HG03175 (cell line): ENCODE results near the gene ELP1.
"Not testable (repeated sequence)": the region's sequence is repeated elsewhere in the genome, so short reads cannot be mapped to it uniquely, and the experiment has no call there.

Experiments
- ATAC-seq: cut with Tn5 transposase; IDR thresholded peaks from one replicate; pipeline ENCODE4 v1.9.1; 2021; ENCODE audit warnings: mild to moderate bottlenecking, moderate library complexity; ENCODE audit not compliant: unreplicated experiment

ELP1 gene

DNA sequence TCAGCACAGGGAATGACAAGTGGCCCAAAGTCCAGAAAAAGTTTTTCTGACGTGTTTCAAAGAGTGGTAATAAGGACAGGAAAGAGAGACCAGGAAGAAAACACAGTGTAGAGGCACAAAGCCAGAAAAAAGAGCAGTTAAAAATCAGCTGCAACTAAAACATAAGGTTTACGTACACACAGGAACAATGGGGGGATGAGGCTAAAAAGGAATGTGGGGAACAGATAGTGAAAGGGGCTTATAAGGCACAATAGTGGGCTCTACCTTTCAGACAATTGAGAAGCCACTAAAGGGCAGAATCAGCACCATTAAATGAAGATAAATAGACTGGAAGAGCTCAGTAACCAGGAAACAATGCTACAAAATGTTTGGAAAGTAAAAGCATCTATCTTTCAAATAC is 5.5 kb downstream of the ELP1 start:
- ATAC-seq = no peak

DNA sequence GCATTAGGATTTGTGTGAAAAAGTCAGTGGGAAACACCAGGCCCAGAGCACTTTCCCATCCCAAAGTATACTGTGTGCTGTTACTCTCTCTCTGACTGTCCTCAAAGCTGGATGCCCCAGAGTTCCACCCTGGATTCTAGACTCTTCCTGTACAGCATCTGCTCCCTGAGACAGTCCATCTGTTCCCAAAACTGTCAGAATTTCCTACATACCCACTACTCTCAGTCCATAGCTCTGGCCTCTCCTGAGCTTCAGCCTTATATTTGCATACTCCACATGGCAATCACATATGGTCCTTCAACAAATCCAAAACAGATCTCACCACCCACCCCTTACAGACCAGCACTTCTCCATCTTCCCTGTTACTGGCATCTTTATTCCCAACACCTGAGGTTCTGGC is 9.5 kb downstream of the ELP1 start:
- ATAC-seq = no peak

DNA sequence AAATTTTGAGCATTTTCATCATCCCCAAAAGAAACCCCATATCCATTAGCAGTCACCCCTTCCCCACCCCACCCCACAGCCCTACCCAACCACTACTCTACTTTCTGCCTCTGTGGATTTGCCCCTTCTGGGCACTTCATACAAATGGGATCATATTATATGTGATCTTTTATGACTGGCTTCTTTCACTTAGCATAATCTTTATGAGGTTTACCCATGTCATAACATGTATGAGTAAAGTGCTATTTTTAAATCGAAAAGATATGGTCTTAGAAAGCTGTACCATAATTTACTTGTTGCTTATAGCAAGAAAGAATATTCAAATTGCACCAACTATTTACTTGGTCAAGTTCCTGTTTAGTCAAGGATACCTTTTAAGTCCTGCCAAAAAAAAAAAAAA is 12.7 kb downstream of the ELP1 start:
- ATAC-seq = no peak

DNA sequence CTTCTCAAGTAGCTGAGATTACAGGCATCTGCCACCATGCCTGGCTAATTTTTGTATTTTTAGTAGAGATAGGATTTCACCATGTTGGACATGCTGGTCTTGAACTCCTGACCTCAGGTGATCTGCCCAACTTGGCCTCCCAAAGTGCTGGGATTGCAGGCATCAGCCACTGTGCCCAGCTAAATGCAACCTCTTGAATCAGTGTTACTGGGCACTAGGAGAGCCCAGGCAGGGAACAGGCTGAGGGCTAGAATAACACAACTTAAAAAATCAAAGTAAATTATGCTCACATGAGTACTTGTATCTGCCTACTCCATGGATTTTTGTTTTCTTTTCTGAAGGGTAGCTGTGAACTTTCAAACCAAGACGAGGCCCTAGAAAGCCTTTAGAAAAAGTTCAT is 13.5 kb downstream of the ELP1 start:
- not testable (repeated sequence) for ATAC-seq

DNA sequence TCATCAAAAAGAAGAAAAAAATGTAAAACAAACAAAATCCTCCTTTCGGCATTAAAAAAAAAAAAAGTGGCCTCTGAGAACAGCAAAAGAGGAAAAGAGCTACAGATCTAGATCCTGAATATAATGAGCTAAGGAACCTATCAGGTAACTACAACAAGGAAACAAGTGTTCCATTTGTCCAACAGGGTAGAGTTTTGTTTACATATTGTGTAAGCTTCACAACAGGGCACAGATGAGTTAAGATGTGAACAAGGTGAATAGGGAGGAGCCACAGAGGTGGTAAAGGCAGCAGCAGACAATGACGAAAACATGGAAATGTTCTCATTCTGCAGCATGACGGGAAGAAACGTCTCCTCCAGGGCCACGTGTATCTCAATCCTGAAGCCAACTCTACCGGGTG is 14.4 kb downstream of the ELP1 start:
- ATAC-seq = no peak

DNA sequence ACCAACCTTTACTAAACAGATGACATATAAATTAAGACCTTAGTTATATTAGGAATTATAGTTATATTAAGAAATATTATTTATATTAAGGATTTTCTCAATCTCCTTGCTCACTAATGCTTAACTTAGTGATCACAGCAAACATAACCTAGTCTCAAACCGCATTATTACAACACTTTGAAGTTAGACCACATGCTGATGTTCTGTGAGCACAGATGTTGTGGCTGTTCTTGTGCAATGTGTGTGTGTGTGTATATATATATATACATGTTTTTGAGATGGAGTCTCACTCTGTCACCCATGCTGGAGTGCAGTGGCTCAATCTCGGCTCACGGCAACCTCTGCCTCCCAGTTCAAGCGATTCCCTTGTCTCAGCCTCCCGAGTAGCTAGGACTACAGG is 20.5 kb downstream of the ELP1 start:
- ATAC-seq = no peak

DNA sequence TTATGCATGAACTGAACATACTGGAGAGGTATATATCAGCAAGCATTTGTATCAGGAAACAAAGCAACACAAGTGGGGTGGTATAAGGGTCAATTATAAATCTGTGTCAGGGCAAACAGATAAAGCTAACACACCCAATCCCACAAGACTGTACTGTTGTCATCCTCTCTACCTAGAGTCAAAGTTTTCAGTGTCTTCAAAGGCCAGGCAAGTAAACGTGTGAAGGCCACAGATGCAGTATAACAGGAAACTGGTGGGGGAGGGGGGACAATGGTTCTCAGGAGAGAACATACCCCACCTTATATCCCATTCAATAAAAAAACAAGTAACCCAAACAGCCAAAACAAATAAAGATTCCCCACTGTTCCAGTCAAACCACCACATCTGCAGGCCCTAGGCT is 22.1 kb downstream of the ELP1 start:
- ATAC-seq = no peak

DNA sequence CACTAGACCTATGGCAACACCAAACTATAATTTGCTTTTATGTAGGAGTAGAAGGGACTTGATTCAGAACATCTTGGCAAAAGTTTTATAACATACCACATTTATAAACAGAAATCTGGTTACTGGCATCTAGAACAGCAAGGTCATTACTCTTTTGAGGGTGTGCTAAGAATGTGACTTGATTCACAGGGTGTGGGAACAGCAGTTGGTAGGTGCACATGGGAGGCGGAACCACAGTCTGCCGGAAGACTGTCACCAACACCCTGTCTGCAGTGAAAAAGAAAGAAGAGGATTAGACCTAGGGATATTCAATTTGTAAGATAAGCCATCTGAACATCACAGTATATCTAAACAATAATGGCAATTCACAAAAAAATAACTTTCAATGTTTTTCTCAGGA is 23.0 kb downstream of the ELP1 start:
- no peak for ATAC-seq

DNA sequence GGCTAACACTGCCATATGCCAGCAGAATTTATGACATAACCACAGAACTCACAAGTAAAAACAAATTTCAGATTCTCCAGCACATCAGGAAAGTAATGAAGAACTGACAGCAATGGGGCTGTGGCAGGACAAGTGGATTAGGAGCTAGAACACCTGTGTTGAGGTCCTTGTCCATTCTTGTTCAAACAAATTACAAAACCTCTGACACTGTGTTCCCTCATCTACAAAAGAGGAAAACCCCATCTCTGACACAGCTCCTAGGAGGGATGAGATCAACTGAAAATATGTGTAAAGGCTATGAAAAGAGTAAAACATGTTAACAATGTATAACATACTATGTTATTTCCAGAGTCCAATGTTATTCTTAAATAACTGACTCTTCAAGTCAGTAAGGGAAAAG is 23.5 kb downstream of the ELP1 start:
- ATAC-seq = no peak

DNA sequence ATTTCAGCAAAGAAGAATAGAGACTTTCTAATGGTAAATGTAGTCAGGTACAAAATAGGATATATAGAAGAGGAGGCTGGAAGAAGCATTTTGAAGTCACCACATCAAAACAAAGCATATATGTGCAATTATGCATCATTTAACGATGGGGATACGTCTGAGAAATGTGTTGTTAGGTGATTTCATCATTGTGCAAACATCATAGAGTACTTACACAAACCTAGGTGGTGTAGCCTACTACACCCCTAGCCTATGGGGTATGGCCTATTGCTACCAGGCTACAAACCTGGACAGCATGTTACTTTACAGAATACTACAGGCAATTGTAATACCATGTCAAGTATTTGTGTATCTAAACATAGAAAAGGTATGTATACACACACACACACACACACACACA is 28.4 kb downstream of the ELP1 start:
- no peak for ATAC-seq

DNA sequence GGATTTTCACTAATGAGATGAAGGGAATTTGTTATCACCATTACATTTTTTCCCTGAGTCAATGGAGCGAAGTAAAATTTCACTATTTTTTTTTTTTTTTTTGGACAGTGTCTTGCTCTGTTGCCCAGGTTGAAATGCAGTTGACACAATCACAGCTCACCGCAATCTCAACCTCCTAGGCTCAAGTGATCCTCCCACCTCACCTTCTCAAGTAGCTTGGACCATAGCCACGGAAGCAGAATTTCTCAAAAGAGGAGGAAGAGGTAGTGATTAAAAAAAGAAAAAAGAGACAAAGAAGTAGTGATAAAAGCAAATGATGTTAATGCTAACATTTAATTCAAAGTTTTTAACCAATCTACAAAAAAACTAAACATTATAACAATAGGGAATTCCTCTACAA is 29.8 kb downstream of the ELP1 start:
- ATAC-seq = no peak

DNA sequence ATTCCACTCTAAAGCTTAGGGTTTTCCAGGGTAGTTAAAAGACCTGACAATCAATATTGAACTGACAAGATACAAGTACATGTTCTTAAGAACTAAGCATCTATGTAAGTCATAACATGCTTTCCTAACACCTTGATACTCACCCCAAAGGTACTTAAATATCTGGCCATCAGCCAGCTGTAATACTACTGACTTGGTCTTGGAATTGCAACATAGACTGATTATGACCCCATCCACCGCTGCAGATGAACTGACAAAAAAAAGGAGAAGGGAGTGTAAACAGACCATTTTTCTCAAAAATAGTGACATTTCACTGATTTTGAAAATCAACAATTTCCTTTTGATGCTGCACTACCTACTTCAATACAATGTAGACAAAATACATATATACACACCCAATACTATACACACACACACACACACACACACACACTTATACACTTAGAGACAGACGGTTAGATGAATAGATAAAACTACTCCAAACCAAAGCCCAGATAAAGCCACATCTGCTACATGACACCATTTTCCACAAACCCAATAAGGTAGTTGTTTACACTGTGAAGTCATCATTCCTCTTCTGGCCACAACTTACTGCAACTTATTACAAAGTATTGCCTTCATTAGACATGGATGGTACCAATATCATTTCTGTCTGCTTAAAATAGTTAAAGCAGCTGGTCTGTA is 30.4 kb downstream of the ELP1 start:
- no peak for ATAC-seq

DNA sequence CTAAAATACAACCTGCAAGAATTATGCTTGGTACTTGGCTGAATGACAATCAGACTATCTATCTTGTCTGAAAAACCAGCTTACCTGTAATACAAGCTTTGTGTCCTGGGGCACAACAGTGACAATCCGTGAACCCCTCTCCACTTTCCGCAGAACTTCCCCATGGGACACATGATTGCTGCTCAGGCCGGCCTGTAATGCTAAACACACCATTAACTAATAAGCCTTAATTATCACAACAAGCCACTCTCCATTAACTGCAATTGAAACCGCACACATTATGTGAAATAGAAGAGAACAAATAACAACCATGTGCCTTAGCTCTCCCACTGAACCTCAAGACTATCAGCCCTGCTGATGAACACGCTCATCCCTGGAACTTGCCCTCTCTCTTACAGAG is 33.7 kb downstream of the ELP1 start:
- ATAC-seq = no peak

DNA sequence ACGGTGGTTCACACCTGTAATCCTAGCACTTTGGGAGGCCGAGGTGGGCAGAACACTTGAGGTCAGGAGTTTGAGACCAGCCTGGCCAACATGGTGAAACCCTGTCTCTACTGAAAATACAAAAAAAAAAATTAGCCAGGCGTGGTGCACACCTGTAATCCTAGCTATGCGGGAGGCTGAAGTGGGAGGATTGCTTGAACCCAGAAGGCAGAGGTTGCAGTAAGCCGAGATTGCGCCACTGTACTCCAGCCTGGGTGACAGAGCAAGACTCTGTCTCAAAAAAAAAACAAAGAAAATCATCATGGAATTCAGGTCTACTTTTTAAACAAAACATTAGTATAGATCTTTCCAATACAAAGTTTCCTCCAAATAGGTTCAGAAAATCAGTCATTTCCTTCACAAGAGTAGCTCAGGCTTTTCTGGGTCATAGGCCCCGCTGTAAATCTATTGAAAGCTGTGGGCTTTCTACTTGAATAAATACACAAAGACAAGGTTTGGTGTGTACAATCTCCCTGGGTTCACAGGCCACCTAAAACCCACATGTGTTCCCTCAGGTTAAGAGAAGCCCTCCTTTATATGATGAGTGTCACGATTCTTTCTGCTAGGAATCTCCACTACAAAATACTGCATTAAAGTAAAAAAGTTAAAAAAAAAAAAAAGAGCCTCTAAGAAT is 34.8 kb downstream of the ELP1 start:
- not testable (repeated sequence) for ATAC-seq

DNA sequence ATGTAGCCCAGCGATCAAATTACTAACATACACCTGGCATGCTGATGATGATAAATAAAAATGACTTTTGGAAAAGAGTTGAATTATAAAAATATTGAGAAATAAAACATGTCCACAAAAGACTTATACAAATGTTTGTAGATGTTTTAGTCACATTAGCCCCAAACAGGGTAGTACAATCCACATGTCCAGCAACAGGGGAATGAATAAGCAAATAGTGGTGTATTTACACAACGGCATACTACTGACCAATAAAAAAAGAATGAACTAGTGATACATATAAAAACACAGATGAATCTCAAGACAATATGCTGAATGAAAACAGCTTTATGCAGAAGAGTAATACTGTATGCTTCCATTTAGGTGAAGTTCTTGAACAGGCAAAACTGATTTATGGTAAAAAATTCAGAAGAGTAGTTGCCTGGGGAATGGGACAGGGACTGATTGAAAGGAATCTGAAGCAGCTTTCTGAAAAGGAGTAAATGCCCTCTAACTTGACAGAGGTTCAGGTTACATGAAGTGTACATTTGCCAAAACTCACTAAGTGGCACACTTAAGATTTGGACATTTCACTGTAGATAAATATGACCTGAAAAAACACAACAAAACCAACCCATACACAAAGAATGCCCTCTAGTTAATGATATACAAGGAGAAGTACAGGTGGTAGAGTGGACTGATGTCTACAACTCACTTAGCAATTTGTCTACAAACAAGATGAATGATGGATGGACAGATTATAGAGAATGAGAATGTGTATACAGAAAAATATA is 36.4 kb downstream of the ELP1 start:
- no peak for ATAC-seq

DNA sequence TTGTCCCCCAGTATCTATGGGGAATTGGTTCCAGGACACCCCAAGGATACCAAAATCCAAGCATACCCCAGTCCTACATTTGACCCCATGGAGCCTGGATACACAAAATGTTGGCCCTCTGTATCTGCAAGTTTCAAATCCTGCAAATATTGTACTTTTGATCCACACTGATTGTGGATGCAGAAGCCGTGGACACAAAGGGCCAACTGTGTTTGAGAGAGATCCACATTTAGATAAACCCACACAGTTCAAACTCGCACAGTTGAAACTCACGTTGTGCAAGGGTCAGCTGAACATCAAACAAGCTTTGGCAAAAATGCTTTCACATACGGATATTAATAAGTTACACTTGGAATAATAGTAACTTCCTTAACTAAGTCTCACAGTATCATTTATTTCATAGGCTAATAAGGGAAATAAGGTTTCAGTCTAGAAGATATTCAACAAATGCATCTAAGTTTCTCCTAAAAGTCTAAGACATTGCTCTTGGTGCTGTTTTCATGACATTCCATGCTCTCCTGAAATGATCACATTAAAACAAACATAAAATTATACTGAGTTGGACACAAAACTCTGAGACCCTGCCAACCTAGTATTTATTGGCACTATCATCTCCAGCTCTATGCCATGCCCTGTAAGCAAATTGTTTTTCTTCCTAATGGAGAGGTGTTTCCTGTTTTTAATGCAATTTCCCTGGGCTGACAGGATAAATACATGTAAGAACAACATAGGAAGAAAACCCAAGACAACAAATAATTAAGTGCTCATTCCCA is 39.5 kb downstream of the ELP1 start:
- ATAC-seq = no peak

DNA sequence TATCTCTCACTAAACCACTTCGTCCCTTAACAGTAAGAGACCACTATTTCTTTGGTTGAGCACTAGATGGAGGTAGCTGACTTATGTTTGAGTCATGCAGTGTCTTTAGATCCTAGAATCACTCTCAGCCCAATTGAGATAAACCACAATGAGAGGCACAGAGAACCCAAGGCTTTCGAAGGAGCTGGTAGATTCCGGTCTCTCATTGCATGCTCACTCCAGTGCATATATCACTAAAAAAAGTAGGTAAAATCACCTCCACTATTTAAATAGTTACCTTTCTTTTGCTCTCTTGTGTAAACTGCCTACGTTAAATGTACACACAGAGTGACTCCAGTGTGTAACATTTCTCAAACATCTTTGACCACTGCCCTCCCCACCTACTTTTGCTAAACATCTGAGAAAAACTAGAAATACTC is 44.3 kb downstream of the ELP1 start:
- no peak for ATAC-seq

DNA sequence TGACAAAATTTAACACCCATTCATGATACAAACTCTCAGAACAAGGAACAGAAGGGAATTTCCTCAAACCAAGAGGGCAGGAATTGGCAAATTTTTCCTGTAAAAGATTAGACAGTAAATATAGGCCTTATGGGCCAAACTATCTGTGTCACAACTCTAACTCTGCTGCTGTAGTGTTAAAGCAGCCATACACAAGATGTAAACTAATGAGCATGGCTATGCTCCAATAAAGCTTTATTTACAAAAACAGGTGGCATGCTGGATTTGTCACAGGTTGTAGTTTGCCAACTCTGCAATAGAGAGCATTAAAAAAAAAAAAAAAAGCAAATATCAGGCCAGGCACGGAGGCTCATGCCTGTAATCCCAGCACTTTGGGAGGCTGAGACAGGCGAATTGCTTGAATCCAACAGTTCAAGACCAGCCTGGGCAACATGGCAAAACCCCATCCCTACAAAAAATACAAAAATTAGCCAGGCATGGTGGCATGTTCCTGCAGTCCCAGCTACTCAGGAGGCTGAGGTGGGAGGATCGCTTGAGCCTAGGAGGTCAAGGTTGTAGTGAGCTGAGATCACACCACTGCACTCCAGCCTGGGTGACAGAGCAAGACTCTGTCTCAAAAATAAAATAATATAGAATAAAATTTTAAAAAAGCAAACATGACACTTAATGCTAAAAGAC is 47.2 kb downstream of the ELP1 start:
- not testable (repeated sequence) for ATAC-seq

DNA sequence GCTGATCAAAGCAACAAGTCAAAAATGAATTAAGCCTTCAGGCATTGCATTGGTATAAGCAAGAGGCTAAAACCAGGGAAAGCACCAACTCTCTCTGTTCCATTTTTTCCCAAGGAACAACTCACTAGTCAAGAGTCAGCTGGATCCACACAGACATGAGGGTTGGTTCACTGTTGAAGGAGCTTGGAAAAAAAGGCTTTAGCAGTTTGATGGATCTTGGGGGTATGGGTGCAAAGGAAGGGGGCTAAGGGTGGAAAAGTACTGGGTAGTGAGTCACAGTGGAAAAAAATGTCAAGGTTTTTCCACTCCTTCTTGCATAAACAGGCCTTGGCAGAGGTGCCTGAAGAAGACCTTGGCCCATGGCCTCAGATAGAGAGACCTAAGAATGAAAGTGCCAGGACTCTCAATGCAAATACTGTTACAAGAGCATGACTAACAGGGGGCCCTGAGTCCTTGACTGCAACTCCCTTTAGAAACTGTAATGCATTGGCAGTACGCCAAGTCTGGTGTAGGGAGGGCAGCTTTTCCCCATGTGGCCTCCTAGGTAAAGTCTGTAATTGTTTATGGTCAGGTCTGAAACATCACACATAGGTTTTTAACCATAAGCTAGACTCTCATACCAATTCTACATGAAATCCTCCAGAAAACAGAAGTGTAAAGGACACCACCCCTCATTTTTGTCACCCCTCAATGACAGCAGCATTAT is 48.1 kb downstream of the ELP1 start:
- peak; percentile 99 for ATAC-seq

DNA sequence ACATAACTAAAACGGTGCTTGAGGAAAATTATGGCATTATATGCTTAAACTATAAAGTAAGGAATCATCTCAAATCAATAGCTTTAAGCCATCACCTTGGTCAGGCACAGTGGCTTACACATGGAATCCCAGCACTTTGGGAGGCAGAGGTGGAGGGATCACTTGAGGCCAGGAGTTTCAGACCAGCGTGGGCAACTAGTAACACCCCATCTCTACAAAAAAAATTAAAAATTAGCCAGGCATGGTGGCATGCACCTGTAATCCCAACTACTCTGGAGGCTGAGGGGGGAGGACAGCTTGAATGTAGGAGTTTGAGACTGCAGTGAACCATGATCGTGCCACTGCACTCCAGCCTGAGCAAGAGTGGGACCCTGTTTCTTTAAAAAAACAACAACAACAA is 49.2 kb downstream of the ELP1 start:
- ATAC-seq = no peak
